GM23338 (cell line): Measurements from ENCODE around the gene SIM1. TPM values are rescaled to one million over a fixed set of nuclear protein-coding genes. Genes with fewer than 3 reads are reported as not detected.
A peak's percentile ranks its signal among the peaks of the same experiment; 100 is the strongest.

ENCODE experiments used
- ATAC-seq: fragments of 200-7000 bp; cut with Tn5 transposase; 3 replicates; pipeline ENCODE4 v1.9.1; 2020
- DNase-seq: peaks from one replicate; pipeline ENCODE4 v3.0.0-alpha.2; 2015; ENCODE audit warnings: low spot score
- H2AFZ ChIP-seq: fragments of 200-600 bp; sonication (generic); 2 replicates; pipeline ENCODE4 v1.8.0; 2016; ENCODE audit warnings: antibody characterized with exemption, mild to moderate bottlenecking, moderate library complexity
- H3F3A ChIP-seq: fragments of 200-600 bp; sonication (generic); replicated peaks from 2 replicates; pipeline ENCODE4 v1.8.0; 2017; ENCODE audit warnings: antibody characterized with exemption, mixed run types, low read depth
- H3K27ac ChIP-seq: fragments of 200-600 bp; sonication (generic); 2 replicates; pipeline ENCODE4 v1.6.1; 2016; ENCODE audit warnings: low read depth
- H3K27me3 ChIP-seq: fragments of 200-600 bp; sonication (generic); 2 replicates; pipeline ENCODE4 v1.8.0; 2016; ENCODE audit warnings: mild to moderate bottlenecking, mixed run types, moderate library complexity; ENCODE audit not compliant: insufficient read depth
- H3K36me3 ChIP-seq: fragments of 200-600 bp; sonication (generic); 2 replicates; pipeline ENCODE4 v1.8.0; 2016; ENCODE audit warnings: mild to moderate bottlenecking; ENCODE audit not compliant: insufficient read depth
- H3K4me1 ChIP-seq: fragments of 200-600 bp; sonication (generic); 2 replicates; pipeline ENCODE4 v1.8.0; 2016; ENCODE audit warnings: mild to moderate bottlenecking, moderate library complexity; ENCODE audit not compliant: insufficient read depth
- H3K4me2 ChIP-seq: fragments of 200-600 bp; sonication (generic); 2 replicates; pipeline ENCODE4 v1.7.1; 2017; ENCODE audit warnings: mixed run types
- H3K4me3 ChIP-seq: fragments of 200-600 bp; sonication (generic); 2 replicates; pipeline ENCODE4 v1.6.1; 2016; ENCODE audit warnings: mixed run types
- H3K79me2 ChIP-seq: fragments of 200-600 bp; sonication (generic); replicated peaks from 2 replicates; pipeline ENCODE4 v1.8.0; 2017; ENCODE audit warnings: mild to moderate bottlenecking; ENCODE audit not compliant: insufficient read depth
- H3K9me2 ChIP-seq: fragments of 200-600 bp; sonication (generic); 2 replicates; pipeline ENCODE4 v1.8.0; 2017; ENCODE audit not compliant: insufficient read depth
- H4K20me1 ChIP-seq: fragments of 200-600 bp; sonication (generic); replicated peaks from 2 replicates; pipeline ENCODE4 v1.8.0; 2017; ENCODE audit warnings: mild to moderate bottlenecking; ENCODE audit not compliant: insufficient read depth
- H3K27ac Mint-ChIP-seq: 2 replicates; pipeline ENCODE4 v1.8.0; 2020; ENCODE audit warnings: inconsistent platforms, mild to moderate bottlenecking, moderate library complexity, mixed read lengths
- H3K27me3 Mint-ChIP-seq: 3 replicates; pipeline ENCODE4 v1.8.0; 2022; ENCODE audit warnings: low read depth, mild to moderate bottlenecking, moderate library complexity, mixed read lengths, inconsistent platforms; ENCODE audit not compliant: insufficient read depth, poor library complexity
- H3K36me3 Mint-ChIP-seq: 3 replicates; pipeline ENCODE4 v1.8.0; 2021; ENCODE audit warnings: low read depth, mild to moderate bottlenecking, inconsistent platforms, moderate library complexity, mixed read lengths
- H3K4me1 Mint-ChIP-seq: 3 replicates; pipeline ENCODE4 v1.8.0; 2020; ENCODE audit warnings: mild to moderate bottlenecking, inconsistent platforms, mixed read lengths
- H3K4me3 Mint-ChIP-seq: 3 replicates; pipeline ENCODE4 v1.8.0; 2021; ENCODE audit warnings: moderate library complexity, mild to moderate bottlenecking, inconsistent platforms, mixed read lengths
- H3K9me3 Mint-ChIP-seq: 3 replicates; pipeline ENCODE4 v1.8.0; 2020; ENCODE audit warnings: moderate library complexity, mild to moderate bottlenecking, inconsistent platforms, mixed read lengths
- CREB1 ChIP-seq: fragments of 250-450 bp; sonication (Bioruptor Pico); IDR thresholded peaks from 2 replicates; pipeline ENCODE4 v1.5.0; 2020; ENCODE audit warnings: low read depth, mild to moderate bottlenecking, moderate library complexity
- CTCF ChIP-seq, 2 experiments: fragments of 200-600 bp in 1 of 2; sonication (generic) in 1 of 2; conservative IDR thresholded peaks; 2 replicates each; pipeline versions ENCODE4 v1.5.1 to v1.6.1; 2016 to 2017; ENCODE audit warnings: antibody characterized with exemption in 2 of 2, low read depth in 2 of 2, mild to moderate bottlenecking in 2 of 2, moderate library complexity in 1 of 2
- ETS1 ChIP-seq: IDR thresholded peaks from 2 replicates; pipeline ENCODE4 v1.6.1; 2016; ENCODE audit warnings: antibody characterized with exemption
- EZH2 ChIP-seq: fragments of 200-600 bp; sonication (generic); IDR thresholded peaks from one replicate; pipeline ENCODE4 v1.8.0; 2017; ENCODE audit warnings: antibody characterized with exemption, mild to moderate bottlenecking, low read depth; ENCODE audit not compliant: unreplicated experiment
- JUNB ChIP-seq: IDR thresholded peaks from one replicate; pipeline ENCODE4 v1.6.1; 2016; ENCODE audit warnings: antibody characterized with exemption; ENCODE audit not compliant: unreplicated experiment
- NANOG ChIP-seq: IDR thresholded peaks from 2 replicates; pipeline ENCODE4 v1.6.1; 2016; ENCODE audit warnings: antibody characterized with exemption, borderline replicate concordance
- POLR2AphosphoS5 ChIP-seq: IDR thresholded peaks from 2 replicates; pipeline ENCODE4 v1.6.1; 2016; ENCODE audit warnings: antibody characterized with exemption, low read depth
- STAT1 ChIP-seq: IDR thresholded peaks from one replicate; pipeline ENCODE4 v1.6.1; 2016; ENCODE audit warnings: antibody characterized with exemption; ENCODE audit not compliant: unreplicated experiment
- ZNF114 ChIP-seq: fragments of 250-450 bp; sonication (Bioruptor Pico); IDR thresholded peaks from 2 replicates; pipeline ENCODE4 v1.5.0; 2020; ENCODE audit warnings: mild to moderate bottlenecking, moderate library complexity
- ZNF331 ChIP-seq: fragments of 250-450 bp; sonication (Bioruptor Pico); IDR thresholded peaks from 2 replicates; pipeline ENCODE4 v1.5.0; 2020; ENCODE audit warnings: low read depth, mild to moderate bottlenecking, moderate library complexity
- polyA plus RNA-seq: library from polyadenylated mRNA; unstranded; fragments of >200 nt; fragmentation: Nextera tagmentation; extraction: Ambion mirVana; gene quantifications from 2 replicates; pipeline ENCODE4 v1.2.1, GENCODE V29; 2016
- total RNA-seq: library from RNA; depleted of rRNA; stranded (reverse); fragments of >200 nt; shearing (Covaris generic); gene quantifications from 2 replicates; pipeline ENCODE4 v1.2.3, GENCODE V29; 2014

Gene SIM1
- total and polyA plus RNA-seq, 2 experiments from 2014 or later = 0.42 to 0.49 TPM

- TF ChIP-seq CTCF (conservative IDR thresholded peaks at IDR 0.05; ENCODE audit: low read depth in 2 of 2) = no peak
- TF ChIP-seq JUNB = no peak
- TF ChIP-seq POLR2AphosphoS5 = no peak
- TF ChIP-seq ZNF331 (CRISPR knock-in tag) = no peak
- no peak for TF ChIP-seq STAT1
- TF ChIP-seq NANOG = no peak
Measured at GRCh38 chr6:100453701-100454521, 10.8 kb downstream of the SIM1 start (continued).

DNA sequence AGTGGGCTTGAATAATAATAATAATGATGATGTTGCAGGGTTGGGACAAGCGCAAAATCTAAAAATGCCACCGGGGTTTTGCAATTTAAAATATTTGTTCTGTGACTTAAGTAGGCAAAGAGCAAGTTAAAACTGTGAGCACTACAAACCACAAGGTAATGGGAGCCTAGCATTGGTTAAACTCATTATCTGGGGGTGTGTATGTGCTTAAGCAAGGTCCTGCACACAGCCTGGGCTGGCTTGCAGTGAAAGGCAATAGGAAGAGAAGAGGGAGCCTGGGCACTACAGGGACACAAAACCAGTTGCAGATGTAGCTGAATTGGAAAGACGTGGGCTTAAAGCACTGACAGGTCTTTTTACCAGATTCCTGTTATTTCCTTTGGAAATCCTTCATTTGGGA is 11.7 kb downstream of the SIM1 start:
- H3K36me3 Mint-ChIP-seq = no peaks in the 10 kb centered on the region
- H4K20me1 ChIP-seq = peaks cover 12% of the 10 kb centered on the region
- H3K4me3 ChIP-seq = peak overlapping the region; percentile 55; the same call in 1 of the 2 replicates
- no peaks in the 10 kb centered on the region; the same call in 2 of the 3 replicates for H3K9me3 Mint-ChIP-seq
- no peaks in the 10 kb centered on the region for H3K36me3 ChIP-seq
- ATAC-seq (no peak), DNase-seq (no peak)
- peaks cover 6% of the 10 kb centered on the region for H3K27me3 Mint-ChIP-seq
- no peak overlapping the region for H3K27ac ChIP-seq
- no peak overlapping the region for H2AFZ ChIP-seq
- H3K4me1 ChIP-seq = peaks cover 45% of the 10 kb centered on the region
- H3K9me2 ChIP-seq = no peaks in the 10 kb centered on the region
- no peak overlapping the region; the same call in 2 of the 3 replicates for H3K4me3 Mint-ChIP-seq
- H3F3A ChIP-seq = peaks cover 11% of the 10 kb centered on the region; the same call in 1 of the 2 replicates
- TF ChIP-seq EZH2 = peak; percentile 23
- TF ChIP-seq CREB1 (CRISPR knock-in tag) = no peak
- peaks cover 100% of the 10 kb centered on the region for H3K27me3 ChIP-seq
- peak overlapping the region; percentile 89; the same call in 1 of the 2 replicates for H3K4me2 ChIP-seq
- no peak overlapping the region for H3K27ac Mint-ChIP-seq
- no peaks in the 10 kb centered on the region for H3K79me2 ChIP-seq
- peaks cover 40% of the 10 kb centered on the region for H3K4me1 Mint-ChIP-seq

DNA sequence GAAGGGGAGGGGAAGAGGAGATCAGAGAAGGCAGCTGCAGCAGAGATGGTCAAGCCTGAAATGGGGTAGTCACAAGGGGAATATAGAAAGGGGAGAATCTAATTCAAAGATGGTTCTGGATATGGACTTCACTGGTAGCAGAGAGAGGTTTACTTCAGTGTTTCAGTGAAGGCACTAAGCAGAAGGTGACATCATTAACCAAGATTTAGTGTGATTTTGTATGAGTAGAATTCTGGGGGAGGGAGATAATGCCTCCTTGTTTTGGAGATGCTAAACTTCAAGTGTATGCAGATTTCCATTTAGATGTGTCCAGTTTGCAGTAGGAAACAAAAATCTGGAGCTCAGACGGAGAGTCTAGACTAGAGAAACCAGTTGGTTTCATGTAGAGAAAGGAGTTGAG is 13.1 kb downstream of the SIM1 start:
- Histone ChIP-seq H3K27ac (no peak overlapping the region), H3K36me3 (no peaks in the 10 kb centered on the region), H3K27me3 (peaks cover 100% of the 10 kb centered on the region), H4K20me1 (peaks cover 9% of the 10 kb centered on the region), H2AFZ (no peak overlapping the region), H3F3A (peaks cover 5% of the 10 kb centered on the region), H3K4me1 (peaks cover 33% of the 10 kb centered on the region), H3K79me2 (no peaks in the 10 kb centered on the region), H3K4me2 (no peak overlapping the region), H3K9me2 (no peaks in the 10 kb centered on the region), H3K4me3 (no peak overlapping the region)
- peaks cover 29% of the 10 kb centered on the region for H3K4me1 Mint-ChIP-seq
- peaks cover 8% of the 10 kb centered on the region for H3K27me3 Mint-ChIP-seq
- no peak overlapping the region for H3K4me3 Mint-ChIP-seq
- H3K27ac Mint-ChIP-seq = no peak overlapping the region
- no peaks in the 10 kb centered on the region for H3K36me3 Mint-ChIP-seq
- no peaks in the 10 kb centered on the region for H3K9me3 Mint-ChIP-seq
- ATAC-seq (no peak), DNase-seq (no peak)
- no peak for TF ChIP-seq JUNB
- TF ChIP-seq ZNF331 (CRISPR knock-in tag) = no peak
- TF ChIP-seq EZH2 = no peak
- no peak for TF ChIP-seq ETS1
- TF ChIP-seq ZNF114 (CRISPR knock-in tag) = no peak
- no peak for TF ChIP-seq CREB1 (CRISPR knock-in tag)
- TF ChIP-seq STAT1 = no peak
